ENCODE results near the gene BBS12.
"Not testable (repeated sequence)": the region's sequence is repeated elsewhere in the genome, so short reads cannot be mapped to it uniquely, and the experiment has no call there.

BBS12 gene

DNA sequence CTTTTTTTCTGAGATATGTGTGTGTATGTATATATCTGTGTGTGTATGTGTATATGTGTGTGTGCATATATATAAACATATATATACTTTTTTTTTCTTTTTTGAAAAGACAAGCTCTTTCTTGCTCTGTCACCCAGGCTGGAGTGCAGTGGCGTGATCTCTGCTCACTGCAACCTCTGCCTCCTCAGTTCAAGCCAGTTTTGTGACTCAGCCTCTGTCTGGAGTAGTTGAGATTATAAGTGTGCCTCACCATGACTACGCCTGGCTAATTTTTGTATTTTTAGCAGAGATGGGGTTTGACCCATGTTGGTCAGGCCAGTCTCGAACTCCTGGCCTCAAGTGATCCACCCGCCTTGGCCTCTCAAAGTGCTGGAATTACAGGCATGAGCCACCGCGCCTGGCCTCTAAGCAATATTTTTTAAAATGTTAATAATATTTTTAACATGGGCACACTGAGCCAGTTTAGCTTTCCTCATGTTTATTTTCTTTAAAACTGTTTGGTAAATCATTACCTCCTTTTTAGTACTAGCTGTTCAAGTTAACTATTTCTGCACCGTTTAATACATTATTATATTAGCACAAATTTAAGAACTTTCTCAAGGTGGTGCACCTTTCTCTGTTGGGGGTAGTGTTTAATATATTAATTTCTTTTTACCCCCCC, 33.3 kb downstream of the BBS12 start:
- no peak for DNase-seq (ENCODE audit: low spot score)

DNA sequence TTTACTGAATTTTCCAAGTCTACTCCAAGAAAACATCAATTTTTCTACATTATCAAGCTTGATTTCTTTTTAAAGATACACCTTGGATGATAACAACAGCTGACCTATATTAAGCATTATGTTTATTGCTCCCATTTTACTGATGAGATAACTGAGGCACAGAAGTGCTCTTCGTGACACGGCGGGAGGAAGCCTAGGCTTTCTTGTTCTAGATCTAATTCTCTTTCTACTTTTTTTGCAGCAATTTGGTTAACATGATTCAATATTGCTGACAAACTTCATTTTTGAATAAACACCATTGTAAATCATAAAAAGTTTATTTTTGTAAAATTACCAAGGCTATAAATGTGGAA, 33.8 kb downstream of the BBS12 start:
- DNase-seq (ENCODE audit: low spot score), result no peak

DNA sequence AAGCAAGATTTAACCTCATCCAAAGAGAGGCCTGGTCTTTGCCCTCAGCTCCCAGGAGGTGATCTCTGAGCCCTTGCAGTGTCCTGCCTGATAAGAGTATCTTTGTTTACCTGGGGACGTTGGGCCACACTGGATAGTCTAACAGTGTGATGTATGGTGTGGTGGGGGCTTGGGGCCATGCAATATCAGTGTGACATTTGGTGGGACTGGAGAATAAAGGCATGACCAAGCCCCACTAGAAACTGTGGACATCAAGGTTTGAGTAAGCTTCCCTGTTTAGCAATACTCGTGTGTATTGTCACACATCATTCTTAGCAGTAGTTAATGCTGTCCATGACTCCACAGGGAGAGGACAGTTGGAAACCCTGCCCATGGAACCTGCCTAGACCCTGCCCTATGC, 34.4 kb downstream of the BBS12 start:
- DNase-seq (ENCODE audit: low spot score), result no peak

DNA sequence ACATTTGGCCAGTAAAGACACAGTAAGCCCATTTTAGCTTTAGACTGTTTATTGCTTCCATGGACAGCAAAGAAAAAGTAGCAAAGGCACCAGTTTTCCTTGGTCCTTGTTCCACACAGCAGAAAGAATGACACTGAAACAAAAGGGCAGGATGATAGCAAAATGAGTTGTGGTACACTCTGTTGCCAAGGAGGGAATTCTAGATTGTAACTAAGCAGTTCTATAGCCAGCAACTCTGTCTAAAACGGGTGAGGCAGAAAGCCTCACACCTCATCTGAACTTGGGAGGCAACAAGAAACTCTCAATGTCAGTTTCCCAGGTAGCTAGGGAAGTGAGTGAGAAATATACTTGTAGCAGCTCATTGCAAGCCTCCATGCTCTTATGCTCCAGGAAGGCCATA, 39.2 kb downstream of the BBS12 start:
- no peak for DNase-seq (ENCODE audit: low spot score)

DNA sequence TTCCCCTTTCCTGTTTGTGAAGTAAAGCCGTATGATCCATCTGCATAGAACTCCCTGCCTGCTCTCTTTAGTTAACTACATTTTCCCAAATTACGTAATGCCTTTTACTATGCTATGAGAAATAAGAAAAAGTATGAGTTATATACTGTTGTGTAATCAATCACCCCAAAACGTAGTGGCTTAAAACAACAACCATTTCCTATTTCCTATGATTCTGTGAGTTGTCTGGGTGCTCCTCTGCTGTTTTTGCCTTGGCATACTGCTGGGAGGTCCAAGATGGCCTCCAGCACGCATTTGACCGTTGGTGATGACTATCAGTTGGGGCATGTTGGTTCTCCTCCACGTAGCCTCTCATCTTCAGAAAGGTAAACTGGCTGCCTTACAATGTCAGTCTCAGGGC, 39.8 kb downstream of the BBS12 start:
- DNase-seq (ENCODE audit: low spot score), result no peak

DNA sequence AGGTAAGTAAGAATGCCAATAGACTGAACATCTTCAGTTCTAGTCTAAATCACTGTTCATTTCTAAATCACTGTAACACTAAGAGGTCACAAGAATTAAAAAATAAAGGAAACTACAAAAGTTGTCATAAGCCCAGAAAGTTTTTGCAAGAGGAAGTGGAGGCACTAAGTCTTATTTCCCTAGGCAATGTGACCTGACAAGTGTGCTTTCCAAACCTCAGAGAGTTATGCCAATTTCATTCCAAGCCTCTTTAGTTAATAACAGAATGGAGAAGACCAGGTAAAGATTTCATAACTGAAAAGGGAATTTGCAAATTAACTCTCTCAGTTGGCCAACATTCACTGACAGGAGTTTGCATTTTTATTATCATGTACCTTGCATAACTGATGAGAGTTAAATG, 40.5 kb downstream of the BBS12 start:
- no peak for DNase-seq (ENCODE audit: low spot score)

DNA sequence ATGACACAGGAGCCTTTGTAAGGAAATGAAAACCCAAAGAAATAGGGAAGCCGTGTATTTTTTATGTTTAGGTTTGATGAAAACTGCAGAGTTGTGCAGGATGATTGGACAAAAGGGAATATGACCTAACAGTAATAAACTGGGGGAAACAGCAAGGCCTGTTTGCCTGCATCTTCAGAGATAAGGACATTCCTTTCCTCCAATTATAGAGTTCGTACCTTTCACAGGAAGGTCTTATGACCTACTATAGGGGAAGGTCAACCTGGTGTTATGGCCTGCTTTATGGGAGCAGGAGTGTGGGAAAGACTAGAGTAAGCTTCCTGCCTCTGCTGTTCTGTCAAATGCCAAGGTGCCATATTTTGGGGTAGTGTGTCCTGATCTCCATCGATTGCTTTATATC, 42.5 kb downstream of the BBS12 start:
- no peak for DNase-seq (ENCODE audit: low spot score)

DNA sequence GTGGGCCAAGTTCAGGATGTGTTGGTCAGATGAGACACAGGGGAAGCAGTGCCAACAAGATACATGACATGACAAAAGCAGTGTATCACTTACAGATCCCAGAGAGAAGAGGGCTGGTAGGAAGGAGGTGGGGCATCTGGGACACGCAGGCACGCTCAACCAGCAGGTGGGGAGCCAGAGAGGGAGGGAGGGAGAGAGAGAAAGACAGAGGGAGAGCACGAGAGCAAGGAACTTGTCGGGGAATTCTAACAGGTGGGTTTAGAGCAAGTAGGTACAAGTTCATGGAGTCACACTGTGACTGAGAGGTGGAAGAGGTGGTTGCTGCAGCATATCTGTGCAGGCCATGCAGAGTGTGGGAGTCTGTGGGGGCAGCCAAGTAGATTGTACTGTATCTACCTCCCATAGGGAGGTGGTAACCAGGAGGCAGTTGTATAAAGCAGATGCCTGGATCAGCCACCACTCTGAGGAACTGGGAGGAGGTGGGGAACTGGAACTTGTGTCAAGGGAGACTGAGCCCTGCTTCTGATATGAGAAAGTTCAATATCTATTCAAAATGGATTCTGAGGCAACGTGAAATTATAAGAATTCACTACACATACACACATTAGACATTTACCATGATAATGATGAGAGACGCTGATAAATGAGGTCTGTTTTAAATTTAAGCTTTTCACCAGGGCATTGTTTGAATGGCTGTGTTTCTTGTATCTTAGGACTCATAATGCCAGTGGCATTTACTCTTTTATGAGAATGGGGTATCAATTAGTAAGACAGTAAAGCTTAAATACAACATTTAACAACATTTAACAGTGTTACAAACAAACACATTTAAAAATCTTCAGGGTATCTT, 43.7 kb downstream of the BBS12 start:
- no peak for DNase-seq (ENCODE audit: low spot score)

DNA sequence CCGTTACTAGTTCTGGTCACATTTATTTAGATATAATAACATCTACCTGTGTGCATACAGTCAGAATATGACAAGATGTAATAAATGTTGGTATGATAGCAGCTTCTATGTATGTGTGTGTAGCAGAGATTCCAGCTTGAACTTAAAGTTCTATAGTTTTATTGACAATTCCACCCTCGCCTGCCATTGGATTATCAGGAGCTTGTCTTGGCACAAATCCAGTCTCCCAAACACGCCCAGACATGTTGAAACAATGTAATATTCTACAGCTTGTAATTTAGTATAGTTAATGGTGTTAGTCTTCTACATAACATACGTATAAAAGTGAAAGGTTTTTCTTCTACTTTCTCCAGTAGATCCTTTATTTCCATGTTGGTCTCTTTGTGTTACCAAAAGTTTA, 44.4 kb downstream of the BBS12 start:
- DNase-seq (ENCODE audit: low spot score), result no peak

DNA sequence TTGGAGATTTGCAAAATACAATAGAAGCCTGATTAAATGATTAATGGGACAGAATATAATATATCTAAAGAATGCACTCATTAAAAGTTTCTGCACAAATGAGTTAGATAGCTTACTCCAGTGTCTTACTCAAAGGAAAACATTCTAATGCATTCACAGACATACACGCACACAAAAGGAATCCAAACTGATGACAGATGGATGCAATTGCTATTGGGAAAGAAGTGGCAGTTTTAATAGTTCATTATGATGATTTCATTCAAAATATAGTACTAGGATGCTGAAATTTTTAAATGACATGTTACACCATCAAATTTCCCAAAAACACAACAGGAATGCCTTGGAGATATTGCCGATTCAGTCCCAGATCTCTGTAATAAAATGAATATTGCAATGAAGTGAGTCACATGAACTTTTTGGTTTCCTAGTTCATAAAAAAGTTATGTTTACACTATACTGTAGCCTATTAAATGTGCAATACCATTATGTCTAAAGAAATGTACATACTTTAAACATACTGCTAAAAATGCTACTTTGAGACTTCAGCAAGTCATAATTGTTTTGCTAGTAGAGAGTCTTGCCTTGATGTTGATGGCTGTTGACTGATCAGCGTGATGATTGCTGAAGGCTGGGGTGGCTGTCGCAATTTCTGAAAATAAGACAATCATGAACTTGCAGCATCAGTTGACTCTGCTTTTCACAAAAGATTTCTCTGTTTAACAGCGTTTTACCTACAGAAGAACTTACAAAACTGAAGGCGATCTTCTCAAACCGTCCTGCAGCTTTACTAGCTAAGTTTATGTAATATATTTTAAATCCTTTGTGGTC, 45.6 kb downstream of the BBS12 start:
- DNase-seq (ENCODE audit: low spot score), result no peak

DNA sequence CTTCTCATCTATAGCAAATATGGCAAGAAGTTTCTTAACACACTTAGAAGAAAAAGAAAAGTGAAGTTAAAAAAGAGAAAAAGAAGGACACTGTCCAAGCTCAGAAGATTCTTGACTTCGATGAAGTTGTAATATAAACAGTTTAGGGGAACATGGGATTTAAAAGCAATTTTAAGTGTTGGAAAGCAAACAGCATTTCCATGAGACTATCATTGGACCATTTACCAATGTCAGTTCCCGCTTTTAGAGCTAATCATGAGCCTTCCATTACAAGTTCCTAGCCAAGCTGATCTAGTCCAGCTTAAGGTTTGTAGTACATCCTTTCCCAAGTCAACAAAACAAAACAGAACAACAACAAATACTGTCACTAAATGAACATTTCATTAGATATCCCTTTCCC, 49.0 kb downstream of the BBS12 start:
- no peak for DNase-seq (ENCODE audit: low spot score)

DNA sequence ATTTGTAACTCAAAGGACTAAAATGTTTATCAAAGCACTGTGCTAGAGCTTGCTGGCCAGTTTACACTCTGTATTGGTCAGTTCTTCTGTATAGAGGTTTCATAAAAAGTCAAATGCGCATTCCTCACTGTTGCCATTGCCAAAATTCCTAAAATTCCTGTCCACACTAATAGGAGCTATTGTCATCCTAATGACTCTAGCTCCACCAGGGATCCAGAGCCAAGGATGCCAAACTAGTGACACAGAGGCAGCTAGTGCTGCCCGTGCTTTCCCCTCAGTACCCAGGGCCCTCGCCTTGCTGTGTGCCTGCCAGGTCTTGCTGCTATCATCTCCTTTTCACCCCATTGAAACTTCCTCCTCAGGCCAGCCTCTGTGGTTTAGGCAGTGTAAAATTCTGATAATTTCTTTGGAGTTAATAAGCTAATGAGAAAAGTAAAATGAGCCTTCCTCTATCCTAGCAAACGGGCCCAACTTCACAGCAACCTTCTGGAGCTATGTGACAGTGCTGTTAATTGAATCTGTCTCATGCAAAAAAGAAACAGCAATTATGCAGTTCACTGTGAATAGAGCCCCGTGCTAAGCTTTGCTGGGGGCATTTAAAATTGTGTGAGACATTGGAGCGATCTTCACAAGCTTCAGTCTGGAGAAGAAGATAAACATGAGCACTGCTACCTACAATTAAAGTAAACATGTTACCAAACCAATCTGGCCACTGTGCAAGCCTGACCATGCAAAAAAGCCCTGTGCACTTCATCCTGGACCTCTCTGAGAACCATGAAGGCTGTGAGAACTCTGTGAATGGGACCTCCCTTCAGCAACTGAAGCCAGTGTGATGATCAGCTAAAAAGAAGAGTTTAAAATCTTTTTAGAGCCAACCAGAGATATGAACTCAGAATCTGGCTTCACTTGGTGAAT, 51.1 kb downstream of the BBS12 start:
- DNase-seq (ENCODE audit: low spot score), result no peak

DNA sequence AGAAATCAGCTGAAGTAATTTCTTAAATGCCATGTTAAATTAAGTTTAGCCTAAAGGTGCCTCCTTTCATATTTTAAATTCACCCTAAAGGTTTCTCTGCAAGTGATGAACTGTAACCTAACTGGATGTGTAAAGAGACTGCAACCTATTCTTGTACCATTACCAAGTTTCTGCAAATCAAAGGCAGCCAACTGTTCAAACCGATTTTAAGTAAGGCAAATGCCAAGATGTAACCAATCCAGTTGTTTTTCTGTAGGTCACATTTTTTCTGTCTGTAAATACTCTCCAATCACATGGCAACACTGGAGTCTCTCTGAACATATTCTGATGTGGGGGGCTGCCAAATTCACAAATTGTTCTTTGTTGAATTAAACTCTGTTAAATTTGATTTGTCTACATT, 51.8 kb downstream of the BBS12 start:
- DNase-seq (ENCODE audit: low spot score), result no peak

DNA sequence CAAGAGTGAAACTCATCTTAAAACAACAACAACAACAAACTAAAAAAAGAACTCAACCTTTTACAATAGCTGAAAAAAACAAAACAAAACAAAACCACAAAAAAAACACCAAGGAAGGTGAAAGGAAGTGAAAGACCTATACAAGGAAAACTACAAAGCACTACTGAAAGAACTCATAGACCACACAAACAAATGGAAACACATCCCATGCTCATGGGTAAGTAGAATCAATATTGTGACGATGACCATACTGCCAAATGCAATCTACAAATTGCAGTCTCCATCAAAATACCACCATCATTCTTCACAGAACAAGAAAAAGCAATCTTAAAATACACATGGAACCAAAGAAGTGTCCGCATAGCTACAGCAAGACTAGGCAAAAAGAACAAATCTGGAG, 52.6 kb downstream of the BBS12 start:
- no peak for DNase-seq (ENCODE audit: low spot score)

DNA sequence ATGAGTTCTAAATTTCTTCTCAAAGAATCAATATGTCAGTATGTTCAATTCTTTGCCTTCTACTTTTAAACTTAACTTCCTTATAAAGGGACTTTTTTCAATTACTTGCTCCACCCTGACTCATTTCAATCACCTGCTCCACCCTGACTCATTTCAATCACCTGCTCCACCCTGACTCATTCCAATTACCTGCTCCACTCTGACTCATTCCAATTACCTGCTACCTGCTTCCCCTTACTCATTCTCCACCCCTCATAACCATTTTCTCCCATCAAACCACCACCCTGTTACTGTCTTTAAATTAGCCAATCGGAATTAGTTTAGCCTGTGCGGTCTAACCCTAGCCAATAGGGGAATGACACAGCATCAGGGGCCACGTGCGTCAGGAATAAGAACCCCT, 53.8 kb downstream of the BBS12 start:
- DNase-seq (ENCODE audit: low spot score), result not testable (repeated sequence)

DNA sequence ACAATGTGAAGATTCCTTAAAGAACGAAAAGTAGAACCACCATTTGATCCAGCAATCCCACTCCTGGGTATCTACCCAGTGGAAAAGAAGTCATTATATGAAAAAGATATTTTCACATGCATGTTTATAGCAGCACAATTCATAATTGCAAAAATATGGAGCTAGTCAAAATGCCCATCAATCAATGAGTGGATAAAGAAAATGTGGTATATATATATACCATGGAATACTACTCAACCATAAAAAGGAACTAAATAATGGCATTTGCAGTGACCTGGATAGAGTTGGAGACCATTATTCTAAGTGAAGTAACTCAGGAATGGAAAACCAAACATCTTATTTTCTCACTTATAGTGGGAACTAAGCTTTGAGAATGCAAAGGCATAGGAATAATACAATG, 54.4 kb downstream of the BBS12 start:
- DNase-seq (ENCODE audit: low spot score), result not testable (repeated sequence)

DNA sequence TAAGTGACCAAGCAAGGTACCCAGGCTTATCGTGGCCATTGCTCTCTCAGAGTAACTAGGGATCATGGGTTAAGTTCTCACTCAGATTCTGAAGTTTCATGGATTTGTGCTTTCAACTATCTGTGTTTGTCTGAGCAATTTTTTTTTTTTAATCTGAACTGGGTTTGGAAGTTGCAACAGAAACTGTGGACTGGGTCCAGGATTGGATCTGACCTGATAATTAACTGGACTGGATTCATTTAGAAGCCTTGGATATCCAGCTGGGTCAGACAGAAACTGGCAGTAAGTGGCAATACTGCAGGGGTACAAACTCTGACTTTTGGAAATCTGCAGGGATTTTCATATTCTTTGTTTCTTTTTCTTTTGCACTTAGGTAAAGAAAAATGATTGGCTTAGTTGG, 55.4 kb downstream of the BBS12 start:
- no peak for DNase-seq (ENCODE audit: low spot score)

DNA sequence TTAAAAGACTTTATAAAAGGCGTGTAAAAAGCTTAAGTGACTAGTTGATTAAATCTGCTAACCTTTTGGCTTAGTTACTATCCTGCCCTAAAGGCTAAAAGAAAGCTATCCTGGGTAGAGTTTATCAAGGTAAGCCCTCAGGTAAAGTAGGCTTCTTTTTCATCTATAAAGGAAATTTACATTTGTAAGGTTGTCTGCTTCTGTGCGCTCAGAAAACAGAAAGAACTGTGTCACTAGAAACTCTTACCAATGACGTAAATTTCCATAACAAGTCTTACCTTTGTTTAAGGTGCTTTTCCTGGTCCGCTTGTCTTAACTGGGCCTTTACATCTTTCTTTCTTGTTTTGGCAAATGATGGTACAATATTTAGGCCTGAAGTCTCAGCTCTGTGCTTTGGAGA, 56.4 kb downstream of the BBS12 start:
- no peak for DNase-seq (ENCODE audit: low spot score)

DNA sequence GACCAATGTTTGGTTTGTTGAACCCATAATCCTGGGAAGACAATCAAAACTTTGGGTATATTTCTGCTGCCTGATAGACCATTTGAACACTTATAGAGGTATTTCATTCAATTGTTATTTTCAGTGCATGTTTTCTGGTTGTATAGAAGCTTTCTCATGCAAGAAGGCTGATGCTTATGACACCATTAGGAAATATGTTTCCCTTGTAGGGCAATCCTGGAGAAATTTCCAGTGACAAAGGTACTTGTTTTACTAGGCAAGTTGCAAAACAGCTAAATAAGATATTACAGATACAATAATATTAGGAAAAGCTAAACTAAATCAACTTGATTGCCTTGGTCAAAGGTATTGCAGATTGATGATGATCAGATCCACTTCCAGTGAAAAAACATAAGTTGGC, 61.3 kb downstream of the BBS12 start:
- DNase-seq (ENCODE audit: low spot score), result no peak
